Measurements from ENCODE around the gene DBN1.

Gene DBN1

GRCh38 chr5:177509991-177510566 lies 36.6 kb upstream of the DBN1 start:
- H3K9ac ChIP-seq (ENCODE audit: low read length), result no peak overlapping the region
- no peak overlapping the region for H3K4me3 ChIP-seq (ENCODE audit: insufficient read depth in 1 of 2, low read depth in 1 of 2, low read length in 2 of 2)
- no peak overlapping the region for H3K4me2 ChIP-seq (ENCODE audit: low read length, poor library complexity, severe bottlenecking)
- H4K8ac ChIP-seq (ENCODE audit: low read length), result no peak overlapping the region
- no peak overlapping the region for H3K27ac ChIP-seq (ENCODE audit: low read length, poor library complexity, severe bottlenecking)
- peaks cover 48 to 77% of the 10 kb centered on the region in 2 experiments for H3K36me3 ChIP-seq (ENCODE audit: control insufficient read depth in 1 of 2, insufficient read depth in 2 of 2, low read depth in 1 of 2, low read length in 2 of 2)
- H3K9me3 ChIP-seq (ENCODE audit: control insufficient read depth, low read length), result no peaks in the 10 kb centered on the region
- H2AK5ac ChIP-seq (ENCODE audit: low read length, severe bottlenecking), result no peak overlapping the region
- H3K18ac ChIP-seq (ENCODE audit: low read depth in 1 of 2, low read length in 2 of 2), result no peak overlapping the region
- DNase-seq, result no peak
- H2BK12ac ChIP-seq (ENCODE audit: low read length in 2 of 2), result no peak overlapping the region
- H3K79me1 ChIP-seq (replicated peaks; ENCODE audit: low read length, poor library complexity, severe bottlenecking), result peaks cover 31% of the 10 kb centered on the region
- H2BK5ac ChIP-seq (ENCODE audit: low read depth, low read length, poor library complexity, severe bottlenecking), result no peak overlapping the region
- H2AFZ ChIP-seq (ENCODE audit: low read depth, low read length), result no peak overlapping the region
- H3K14ac ChIP-seq (ENCODE audit: low read length in 2 of 2), result no peak overlapping the region
- WGBS, result 92% methylated on average over 11 of the region's 11 CpGs
- no peaks in the 10 kb centered on the region for H3K27me3 ChIP-seq (ENCODE audit: control insufficient read depth in 1 of 2, insufficient read depth in 1 of 2, low read length in 2 of 2)
- H4K91ac ChIP-seq (ENCODE audit: low read length), result no peak overlapping the region
- H2BK120ac ChIP-seq (ENCODE audit: low read depth, low read length), result no peak overlapping the region
- no peak overlapping the region for H2BK15ac ChIP-seq (ENCODE audit: low read depth, poor library complexity, severe bottlenecking)
- H3K4ac ChIP-seq (ENCODE audit: low read depth in 1 of 2, low read length in 2 of 2), result no peak overlapping the region
- no peak overlapping the region for H3K23ac ChIP-seq (ENCODE audit: low read length in 2 of 2)
- H3K4me1 ChIP-seq (ENCODE audit: control insufficient read depth, insufficient read depth, low read depth, low read length), result peaks cover 11% of the 10 kb centered on the region

- Histone ChIP-seq H3K27me3 (ENCODE audit: control insufficient read depth in 1 of 2, insufficient read depth in 1 of 2, low read length in 2 of 2) (no peaks in the 10 kb centered on the region), H3K4me1 (ENCODE audit: control insufficient read depth, insufficient read depth, low read depth, low read length) (peaks cover 6% of the 10 kb centered on the region), H4K8ac (ENCODE audit: low read length) (no peak within 1 kb of the TSS), H3K4me2 (ENCODE audit: low read length, poor library complexity, severe bottlenecking) (no peak within 1 kb of the TSS), H3K36me3 (ENCODE audit: control insufficient read depth in 1 of 2, insufficient read depth in 2 of 2, low read depth in 1 of 2, low read length in 2 of 2) (peaks cover 42 to 75% of the 10 kb centered on the region in 2 experiments), H3K4ac (ENCODE audit: low read depth in 1 of 2, low read length in 2 of 2) (no peak within 1 kb of the TSS), H2BK15ac (ENCODE audit: low read depth, poor library complexity, severe bottlenecking) (no peak within 1 kb of the TSS), H3K27ac (ENCODE audit: low read length, poor library complexity, severe bottlenecking) (no peak within 1 kb of the TSS), H3K79me1 (replicated peaks; ENCODE audit: low read length, poor library complexity, severe bottlenecking) (peaks cover 25% of the 10 kb centered on the region), H3K9ac (ENCODE audit: low read length) (no peak within 1 kb of the TSS), H3K9me3 (ENCODE audit: control insufficient read depth, low read length) (no peaks in the 10 kb centered on the region), H2AFZ (ENCODE audit: low read depth, low read length) (no peak within 1 kb of the TSS), H3K18ac (ENCODE audit: low read depth in 1 of 2, low read length in 2 of 2) (peak within 1 kb of the TSS in 1 of 2 experiments; percentile 3), H2BK120ac (ENCODE audit: low read depth, low read length) (no peak within 1 kb of the TSS), H3K14ac (ENCODE audit: low read length in 2 of 2) (no peak within 1 kb of the TSS), H4K91ac (ENCODE audit: low read length) (no peak within 1 kb of the TSS), H2BK5ac (ENCODE audit: low read depth, low read length, poor library complexity, severe bottlenecking) (no peak within 1 kb of the TSS), H2AK5ac (ENCODE audit: low read length, severe bottlenecking) (peak within 1 kb of the TSS; percentile 9), H3K4me3 (ENCODE audit: insufficient read depth in 1 of 2, low read depth in 1 of 2, low read length in 2 of 2) (no peak within 1 kb of the TSS), H3K23ac (ENCODE audit: low read length in 2 of 2) (no peak within 1 kb of the TSS), H2BK12ac (ENCODE audit: low read length in 2 of 2) (no peak within 1 kb of the TSS)
- DNase-seq, result no peak
- WGBS, result 65% methylated on average over 20 of the region's 20 CpGs
Observed at GRCh38 chr5:177509381-177509951, 36.0 kb upstream of the DBN1 start, which contains the start of gene DOK3. Gene DOK3 (minus strand): TSS chr5:177509826. CDS start chr5:177509540, 286 bp downstream.

- no peak for DNase-seq
- H3K9ac ChIP-seq (ENCODE audit: low read length), result no peak overlapping the region
- H3K27ac ChIP-seq (ENCODE audit: low read length, poor library complexity, severe bottlenecking), result no peak overlapping the region
- no peaks in the 10 kb centered on the region for H3K9me3 ChIP-seq (ENCODE audit: control insufficient read depth, low read length)
- no peak overlapping the region for H3K4me3 ChIP-seq (ENCODE audit: insufficient read depth in 1 of 2, low read depth in 1 of 2, low read length in 2 of 2)
- 78% methylated on average over 8 of the region's 8 CpGs for WGBS
- H4K8ac ChIP-seq (ENCODE audit: low read length), result no peak overlapping the region
- H2BK120ac ChIP-seq (ENCODE audit: low read depth, low read length), result no peak overlapping the region
- H3K23ac ChIP-seq (ENCODE audit: low read length in 2 of 2), result no peak overlapping the region
- H4K91ac ChIP-seq (ENCODE audit: low read length), result no peak overlapping the region
- H3K4ac ChIP-seq (ENCODE audit: low read depth in 1 of 2, low read length in 2 of 2), result no peak overlapping the region
- peaks cover 36 to 75% of the 10 kb centered on the region in 2 experiments for H3K36me3 ChIP-seq (ENCODE audit: control insufficient read depth in 1 of 2, insufficient read depth in 2 of 2, low read depth in 1 of 2, low read length in 2 of 2)
- H3K4me1 ChIP-seq (ENCODE audit: control insufficient read depth, insufficient read depth, low read depth, low read length), result peaks cover 6% of the 10 kb centered on the region
- H2BK15ac ChIP-seq (ENCODE audit: low read depth, poor library complexity, severe bottlenecking), result no peak overlapping the region
- H3K27me3 ChIP-seq (ENCODE audit: control insufficient read depth in 1 of 2, insufficient read depth in 1 of 2, low read length in 2 of 2), result no peaks in the 10 kb centered on the region
- no peak overlapping the region for H2BK12ac ChIP-seq (ENCODE audit: low read length in 2 of 2)
- no peak overlapping the region for H2BK5ac ChIP-seq (ENCODE audit: low read depth, low read length, poor library complexity, severe bottlenecking)
- H3K79me1 ChIP-seq (replicated peaks; ENCODE audit: low read length, poor library complexity, severe bottlenecking), result peaks cover 19% of the 10 kb centered on the region
- peak overlapping the region in 1 of 2 experiments; percentile 3 for H3K18ac ChIP-seq (ENCODE audit: low read depth in 1 of 2, low read length in 2 of 2)
- H2AFZ ChIP-seq (ENCODE audit: low read depth, low read length), result no peak overlapping the region
- H2AK5ac ChIP-seq (ENCODE audit: low read length, severe bottlenecking), result no peak overlapping the region
- no peak overlapping the region for H3K14ac ChIP-seq (ENCODE audit: low read length in 2 of 2)
- no peak overlapping the region for H3K4me2 ChIP-seq (ENCODE audit: low read length, poor library complexity, severe bottlenecking)
Observed at GRCh38 chr5:177508837-177509236, 35.4 kb upstream of the DBN1 start.

GRCh38 chr5:177508221-177508611 lies 34.8 kb upstream of the DBN1 start:
- H3K18ac ChIP-seq (ENCODE audit: low read depth in 1 of 2, low read length in 2 of 2), result no peak overlapping the region
- 97% methylated on average over 26 of the region's 26 CpGs for WGBS
- no peak for DNase-seq
- H3K79me1 ChIP-seq (replicated peaks; ENCODE audit: low read length, poor library complexity, severe bottlenecking), result peaks cover 13% of the 10 kb centered on the region
- no peak overlapping the region for H2BK15ac ChIP-seq (ENCODE audit: low read depth, poor library complexity, severe bottlenecking)
- no peak overlapping the region for H4K91ac ChIP-seq (ENCODE audit: low read length)
- H2AK5ac ChIP-seq (ENCODE audit: low read length, severe bottlenecking), result no peak overlapping the region
- no peaks in the 10 kb centered on the region for H3K9me3 ChIP-seq (ENCODE audit: control insufficient read depth, low read length)
- H3K4me3 ChIP-seq (ENCODE audit: insufficient read depth in 1 of 2, low read depth in 1 of 2, low read length in 2 of 2), result no peak overlapping the region
- H3K36me3 ChIP-seq (ENCODE audit: control insufficient read depth in 1 of 2, insufficient read depth in 2 of 2, low read depth in 1 of 2, low read length in 2 of 2), result peaks cover 30 to 75% of the 10 kb centered on the region in 2 experiments
- no peak overlapping the region for H2BK12ac ChIP-seq (ENCODE audit: low read length in 2 of 2)
- no peak overlapping the region for H3K4me2 ChIP-seq (ENCODE audit: low read length, poor library complexity, severe bottlenecking)
- no peaks in the 10 kb centered on the region for H3K27me3 ChIP-seq (ENCODE audit: control insufficient read depth in 1 of 2, insufficient read depth in 1 of 2, low read length in 2 of 2)
- no peak overlapping the region for H3K4ac ChIP-seq (ENCODE audit: low read depth in 1 of 2, low read length in 2 of 2)
- no peak overlapping the region for H3K27ac ChIP-seq (ENCODE audit: low read length, poor library complexity, severe bottlenecking)
- H3K14ac ChIP-seq (ENCODE audit: low read length in 2 of 2), result no peak overlapping the region
- H3K23ac ChIP-seq (ENCODE audit: low read length in 2 of 2), result no peak overlapping the region
- H3K4me1 ChIP-seq (ENCODE audit: control insufficient read depth, insufficient read depth, low read depth, low read length), result peaks cover 6% of the 10 kb centered on the region
- H2BK5ac ChIP-seq (ENCODE audit: low read depth, low read length, poor library complexity, severe bottlenecking), result no peak overlapping the region
- H2BK120ac ChIP-seq (ENCODE audit: low read depth, low read length), result no peak overlapping the region
- H4K8ac ChIP-seq (ENCODE audit: low read length), result no peak overlapping the region
- H2AFZ ChIP-seq (ENCODE audit: low read depth, low read length), result no peak overlapping the region
- no peak overlapping the region for H3K9ac ChIP-seq (ENCODE audit: low read length)

Measured in mesenchymal stem cell (in vitro differentiated cells and primary cell).